PC-3 (cell line): ENCODE results near the gene SAMMSON.

Source experiments
- CTCF ChIP-seq: fragments of 300-600 bp; sonication (generic); conservative IDR thresholded peaks from 2 replicates; pipeline ENCODE4 v1.5.1; 2017; ENCODE audit warnings: antibody characterized with exemption, low read depth, mild to moderate bottlenecking, low read length
- EZH2 ChIP-seq: fragments of 300-600 bp; sonication (generic); IDR thresholded peaks from one replicate; pipeline ENCODE4 v1.6.1; 2017; ENCODE audit warnings: antibody characterized with exemption, mild to moderate bottlenecking, low read length; ENCODE audit not compliant: unreplicated experiment

GRCh38 chr3:69963643-69964042, 35.9 kb upstream of the SAMMSON start:
- TF ChIP-seq CTCF (no peak), EZH2 (no peak)
